ENCODE measurements around the gene FAM83C.
"Not testable (repeated sequence)": the region's sequence is repeated elsewhere in the genome, so short reads cannot be mapped to it uniquely, and the experiment has no call there.

FAM83C gene

GRCh38 chr20:35263532-35264341, 28.5 kb downstream of the FAM83C start:
- DNase-seq (ENCODE audit: low read depth): no peak
- no peak overlapping the region for H3K4me3 ChIP-seq (ENCODE audit: low read depth, low read length)
- in situ Hi-C loops (cut with HindIII; ENCODE audit: low sequenced_read_pairs): no loop called here
- no peak for TF ChIP-seq CTCF (IDR thresholded peaks at IDR 0.05; ENCODE audit: low read depth, low read length, missing control alignments)

DNA sequence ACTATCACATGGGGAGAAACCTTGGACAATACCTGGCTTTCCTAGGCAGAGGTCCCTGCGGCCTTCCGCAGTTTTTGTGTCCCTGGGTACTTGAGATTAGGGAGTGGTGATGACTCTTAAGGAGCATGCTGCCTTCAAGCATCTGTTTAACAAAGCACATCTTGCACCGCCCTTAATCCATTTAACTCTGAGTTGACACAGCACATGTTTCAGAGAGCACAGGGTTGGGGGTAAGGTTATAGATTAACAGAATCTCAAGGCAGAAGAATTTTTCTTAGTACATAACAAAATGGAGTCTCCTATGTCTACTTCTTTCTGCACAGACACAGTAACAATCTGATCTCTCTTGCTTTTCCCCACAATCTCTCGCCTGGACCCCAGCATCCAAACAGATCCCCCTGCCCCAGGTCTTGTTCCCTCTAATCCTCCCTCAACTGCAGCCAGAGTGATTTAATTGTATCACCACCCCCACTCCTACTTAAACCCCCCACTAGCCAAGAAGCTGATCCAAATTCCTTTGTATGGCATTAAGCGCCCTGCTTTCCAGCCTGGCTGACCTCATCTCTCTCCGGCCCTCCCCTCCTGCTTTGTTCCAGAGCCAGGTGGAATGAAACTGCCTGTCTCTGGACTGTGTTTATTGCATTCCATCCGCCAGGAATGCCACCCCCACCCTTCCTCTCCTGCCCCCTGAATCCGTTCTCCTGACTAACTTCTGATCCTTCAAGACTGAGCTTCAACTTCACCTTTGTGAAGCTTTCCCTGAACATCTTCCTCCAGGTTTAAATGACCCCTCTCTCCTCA, 29.3 kb downstream of the FAM83C start:
- peak; percentile 40 for DNase-seq (ENCODE audit: low read depth)
- H3K4me3 ChIP-seq (ENCODE audit: low read depth, low read length); in situ Hi-C loops (cut with HindIII; ENCODE audit: low sequenced_read_pairs): not testable (repeated sequence)
- TF ChIP-seq CTCF (IDR thresholded peaks at IDR 0.05; ENCODE audit: low read depth, low read length, missing control alignments): peak; percentile 45

DNA sequence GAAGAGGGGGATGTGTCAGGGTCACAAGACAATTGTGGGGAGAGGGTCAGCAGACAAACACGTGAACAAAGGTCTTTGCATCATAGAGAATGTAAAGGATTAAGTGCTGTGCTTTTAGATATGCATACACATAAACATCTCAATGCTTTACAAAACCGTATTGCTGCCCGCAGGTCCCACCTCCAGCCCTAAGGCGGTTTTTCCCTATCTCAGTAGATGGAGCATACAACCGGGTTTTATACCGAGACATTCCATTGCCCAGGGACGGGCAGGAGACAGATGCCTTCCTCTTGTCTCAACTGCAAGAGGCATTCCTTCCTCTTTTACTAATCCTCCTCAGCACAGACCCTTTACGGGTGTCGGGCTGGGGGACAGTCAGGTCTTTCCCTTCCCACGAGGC, 29.9 kb downstream of the FAM83C start:
- in situ Hi-C loops (cut with HindIII; ENCODE audit: low sequenced_read_pairs); H3K4me3 ChIP-seq (ENCODE audit: low read depth, low read length); DNase-seq (ENCODE audit: low read depth): not testable (repeated sequence)

DNA sequence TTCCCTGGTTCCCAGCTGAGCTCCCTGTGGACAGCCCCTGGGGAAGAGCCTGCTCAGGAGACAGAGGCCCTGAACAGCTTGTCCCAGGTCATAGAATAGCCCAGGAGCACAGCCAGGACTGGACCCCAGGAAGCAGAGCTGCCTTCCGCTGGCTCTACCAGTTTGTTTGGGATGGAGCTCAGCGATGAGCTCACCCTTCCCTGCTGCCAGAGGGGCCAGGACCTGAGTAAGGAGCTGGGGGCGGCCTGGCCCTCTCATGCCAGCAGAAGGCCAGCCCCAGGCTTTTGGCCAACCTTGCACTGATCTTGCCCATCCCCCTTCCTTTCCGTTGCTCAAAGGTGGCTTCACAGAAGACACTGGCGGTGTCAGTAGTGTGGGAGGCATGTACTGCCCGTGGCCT, 31.8 kb downstream of the FAM83C start:
- no peak for TF ChIP-seq CTCF (IDR thresholded peaks at IDR 0.05; ENCODE audit: low read depth, low read length, missing control alignments)
- no peak for DNase-seq (ENCODE audit: low read depth)
- in situ Hi-C loops (cut with HindIII; ENCODE audit: low sequenced_read_pairs): no loop called here
- H3K4me3 ChIP-seq (ENCODE audit: low read depth, low read length): no peak overlapping the region

DNA sequence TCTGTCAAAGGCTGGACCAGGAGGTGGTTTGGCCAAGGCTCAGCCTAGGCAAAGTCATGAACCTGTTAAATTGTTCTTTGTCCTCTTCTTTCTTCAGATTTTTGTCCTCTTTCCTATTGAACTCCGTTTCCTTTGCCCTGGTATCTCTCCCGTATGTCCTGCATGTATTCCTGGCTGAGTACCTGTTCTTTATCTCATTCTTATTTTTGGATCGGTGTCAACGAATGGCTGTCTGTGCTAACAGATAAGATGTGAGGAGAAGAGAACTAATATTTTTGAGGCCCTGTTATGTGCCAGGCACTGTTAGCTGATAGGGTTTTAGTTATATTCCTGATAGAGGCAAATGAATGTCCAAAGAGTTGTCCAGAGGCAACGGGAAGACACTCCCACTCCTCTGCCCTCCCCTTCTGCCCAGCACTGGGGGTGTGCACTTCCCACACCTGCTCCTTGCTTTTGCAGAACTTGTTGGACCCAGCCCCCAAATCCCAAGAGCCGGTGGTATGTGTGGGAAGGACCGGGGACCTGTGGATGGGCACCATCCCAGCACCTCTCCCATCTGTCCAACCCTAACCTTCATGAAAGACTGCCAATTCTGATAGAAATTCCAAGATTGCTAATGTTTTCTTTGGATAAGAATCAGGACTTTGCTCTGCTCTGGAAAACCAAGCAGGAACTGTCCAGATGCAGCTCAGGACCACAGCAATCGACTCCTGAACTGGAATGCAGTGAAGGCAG, 34.9 kb downstream of the FAM83C start:
- no peak overlapping the region for H3K4me3 ChIP-seq (ENCODE audit: low read depth, low read length)
- no peak for DNase-seq (ENCODE audit: low read depth)
- in situ Hi-C loops (cut with HindIII; ENCODE audit: low sequenced_read_pairs): loop anchor here (5.0 kb wide), 2 partner anchors 50 to 65 kb away; no protein-coding TSS in a partner anchor
- no peak for TF ChIP-seq CTCF (IDR thresholded peaks at IDR 0.05; ENCODE audit: low read depth, low read length, missing control alignments)

- DNase-seq (ENCODE audit: low read depth): no peak
- H3K4me3 ChIP-seq (ENCODE audit: low read depth, low read length): no peak overlapping the region
- in situ Hi-C loops (cut with HindIII; ENCODE audit: low sequenced_read_pairs): no loop called here
- TF ChIP-seq CTCF (IDR thresholded peaks at IDR 0.05; ENCODE audit: low read depth, low read length, missing control alignments): no peak
Measured at GRCh38 chr20:35254448-35254999, 37.7 kb downstream of the FAM83C start.
